ENCODE measurements around the gene ALDH1B1.

DNA sequence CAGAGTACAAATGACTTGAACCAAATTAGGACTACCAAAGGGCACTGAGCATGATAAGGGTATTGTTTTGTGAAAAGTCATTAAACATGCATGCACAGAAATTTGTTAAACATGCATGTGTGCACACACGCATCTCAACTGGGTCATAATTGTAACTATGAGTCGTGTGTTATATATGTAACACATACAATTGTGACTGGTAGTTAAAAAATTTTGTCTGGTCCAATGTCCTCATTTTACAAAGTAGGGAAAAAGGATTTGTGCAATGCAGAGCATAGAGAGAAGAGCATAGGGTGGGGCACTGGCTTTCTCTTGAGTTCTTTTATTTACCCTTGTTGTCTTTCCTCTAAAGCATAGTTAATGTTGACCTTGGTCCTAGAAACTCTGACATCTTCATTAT lies 51.1 kb downstream of the ALDH1B1 start:
- TF ChIP-seq, protein P1, sequence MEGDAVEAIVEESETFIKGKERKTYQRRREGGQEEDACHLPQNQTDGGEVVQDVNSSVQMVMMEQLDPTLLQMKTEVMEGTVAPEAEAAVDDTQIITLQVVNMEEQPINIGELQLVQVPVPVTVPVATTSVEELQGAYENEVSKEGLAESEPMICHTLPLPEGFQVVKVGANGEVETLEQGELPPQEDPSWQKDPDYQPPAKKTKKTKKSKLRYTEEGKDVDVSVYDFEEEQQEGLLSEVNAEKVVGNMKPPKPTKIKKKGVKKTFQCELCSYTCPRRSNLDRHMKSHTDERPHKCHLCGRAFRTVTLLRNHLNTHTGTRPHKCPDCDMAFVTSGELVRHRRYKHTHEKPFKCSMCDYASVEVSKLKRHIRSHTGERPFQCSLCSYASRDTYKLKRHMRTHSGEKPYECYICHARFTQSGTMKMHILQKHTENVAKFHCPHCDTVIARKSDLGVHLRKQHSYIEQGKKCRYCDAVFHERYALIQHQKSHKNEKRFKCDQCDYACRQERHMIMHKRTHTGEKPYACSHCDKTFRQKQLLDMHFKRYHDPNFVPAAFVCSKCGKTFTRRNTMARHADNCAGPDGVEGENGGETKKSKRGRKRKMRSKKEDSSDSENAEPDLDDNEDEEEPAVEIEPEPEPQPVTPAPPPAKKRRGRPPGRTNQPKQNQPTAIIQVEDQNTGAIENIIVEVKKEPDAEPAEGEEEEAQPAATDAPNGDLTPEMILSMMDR (IDR thresholded peaks at IDR 0.05): no peak
- no peak for TF ChIP-seq POLR2A (IDR thresholded peaks at IDR 0.05)

Measured in uterus (tissue), 2 donors.